GM15510 (cell line): ENCODE measurements around the gene OR52E6.

Source experiments
- POLR2A ChIP-seq: IDR thresholded peaks from 3 replicates; pipeline ENCODE4 v1.6.1; 2011; ENCODE audit warnings: borderline replicate concordance; ENCODE audit not compliant: insufficient read length; ENCODE audit errors: extremely low read depth

The OR52E6 gene

DNA sequence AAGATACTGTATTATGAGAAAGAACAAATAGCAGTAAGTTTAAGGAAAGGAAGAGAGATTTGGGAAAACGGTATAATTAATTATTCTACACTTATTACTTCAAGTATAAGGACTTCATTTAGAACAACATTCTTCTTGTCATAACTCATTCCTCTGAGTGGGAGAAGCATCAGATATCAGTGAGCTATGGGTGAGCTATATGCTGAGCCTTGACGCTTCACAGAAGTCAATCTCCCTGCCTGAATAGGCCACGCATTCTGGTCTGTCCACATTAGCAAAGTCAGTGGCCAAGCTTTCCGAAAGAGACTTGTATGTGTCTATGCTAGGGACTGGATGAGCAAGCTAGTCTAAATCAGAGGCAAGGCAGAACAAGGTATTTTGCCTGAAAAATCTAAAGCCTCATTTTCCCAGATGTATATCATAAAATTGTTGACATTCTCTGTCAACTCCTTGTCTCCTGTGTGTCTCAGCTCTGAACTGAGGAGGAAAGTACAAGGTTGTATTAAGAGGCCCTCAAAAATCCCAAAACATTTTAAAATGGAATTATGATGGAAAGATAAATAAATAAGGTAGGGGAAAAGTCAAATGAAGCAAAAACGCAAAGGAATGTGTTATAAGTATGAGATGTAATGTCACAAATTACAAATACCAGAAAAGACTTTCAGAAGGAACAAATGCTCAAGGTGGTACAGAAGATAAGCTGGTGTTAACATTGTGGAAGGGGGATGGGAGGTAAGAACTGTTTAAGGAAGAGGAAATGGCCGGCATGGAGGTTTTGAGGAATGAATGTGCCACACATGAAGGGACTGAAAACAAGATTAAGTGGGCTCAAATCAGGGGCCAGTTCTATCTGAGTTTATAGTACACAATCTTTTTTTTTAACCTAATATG, 31.5 kb downstream of the OR52E6 start:
- no peak for TF ChIP-seq POLR2A

- TF ChIP-seq POLR2A, result no peak
Measured at GRCh38 chr11:5809122-5809519, 32.6 kb downstream of the OR52E6 start.

DNA sequence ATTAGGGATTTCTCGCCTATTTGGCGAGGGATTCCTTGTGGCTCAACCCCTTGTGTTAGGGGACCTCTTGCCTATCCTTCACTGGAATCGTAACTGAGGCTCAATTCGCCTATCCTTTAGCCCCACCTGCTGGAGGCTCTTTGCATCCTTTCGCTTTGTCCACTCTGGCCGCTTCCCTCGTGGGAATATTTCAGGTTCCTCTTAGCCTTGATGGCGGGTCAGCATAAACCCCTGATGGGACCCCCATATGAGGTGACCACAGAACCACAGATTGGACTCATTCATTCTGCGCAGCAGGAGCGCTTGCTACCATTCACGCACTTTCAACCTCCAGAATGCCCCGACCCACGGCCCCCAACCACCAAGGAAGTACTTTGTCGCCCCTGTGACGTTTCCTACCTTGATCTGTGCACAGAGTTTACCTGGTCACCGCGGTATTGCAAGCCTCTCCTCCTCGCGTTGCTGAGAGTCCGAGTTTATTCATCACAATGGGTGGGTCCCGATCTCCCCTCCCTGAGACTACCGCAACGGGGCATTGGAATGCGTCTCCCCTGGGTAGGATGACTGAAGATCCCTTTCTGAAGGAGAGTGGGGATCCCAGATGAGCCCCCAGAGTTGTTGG, 33.1 kb downstream of the OR52E6 start, which contains the start of gene OR52N2:
Gene OR52N2, plus strand, starts transcription at position 425 of the 622 bp plus-strand sequence. CDS start 11,412 bp downstream, outside the sequence.
- TF ChIP-seq POLR2A, result no peak

DNA sequence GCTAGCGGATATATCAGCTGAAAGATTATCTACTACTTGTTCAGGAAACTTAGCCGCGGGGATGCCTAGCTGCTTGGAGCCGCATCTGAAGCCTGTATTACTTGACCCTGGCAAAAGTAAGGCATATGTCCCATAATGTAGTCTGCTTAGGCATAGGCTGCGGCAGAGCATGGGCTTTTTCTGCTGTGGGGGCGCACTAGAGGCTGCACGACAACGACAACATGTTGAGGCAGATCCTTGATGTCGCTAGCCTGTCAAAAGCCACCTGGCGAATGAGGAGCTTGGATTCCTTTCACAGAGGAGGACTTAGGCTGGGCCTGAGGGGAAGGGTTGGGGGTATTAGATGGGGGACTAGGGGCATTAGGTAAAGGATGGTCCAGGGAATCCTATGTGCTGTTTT, 34.1 kb downstream of the OR52E6 start:
- no peak for TF ChIP-seq POLR2A

- no peak for TF ChIP-seq POLR2A
Measured at GRCh38 chr11:5803982-5804381, 37.7 kb downstream of the OR52E6 start.

- no peak for TF ChIP-seq POLR2A
Measured at GRCh38 chr11:5796541-5796940, 45.2 kb downstream of the OR52E6 start.

DNA sequence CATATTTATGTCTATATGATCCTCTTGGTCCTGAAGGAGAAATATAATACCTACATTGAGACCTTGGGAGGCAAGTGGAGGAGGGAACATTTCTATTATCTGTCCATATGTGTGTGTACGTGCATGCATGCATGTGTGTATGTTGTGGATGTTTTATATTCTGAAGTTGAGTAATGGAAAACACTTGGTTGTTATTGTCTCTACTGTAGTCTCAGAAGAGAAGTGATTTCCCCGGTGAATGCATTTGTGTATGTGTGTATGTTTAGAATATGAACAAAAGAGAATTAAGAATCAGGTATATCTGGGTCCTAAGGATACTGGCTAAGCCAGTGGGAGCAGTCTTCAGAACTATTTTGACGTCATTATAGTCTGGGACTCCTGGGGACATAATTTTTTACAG, 50.5 kb downstream of the OR52E6 start, which contains the start of gene OR52N1:
Gene OR52N1, minus strand, starts transcription at position 101 of the 400 bp plus-strand sequence. CDS start 2,449 bp downstream, outside the sequence.
- no peak for TF ChIP-seq POLR2A
